ENCODE data around the gene EP400. TPM values are rescaled to one million over a fixed set of nuclear protein-coding genes. Genes with fewer than 3 reads are reported as not detected.

EP400 gene
- total and polyA plus RNA-seq, 2 of the 13 experiments (the other 11 are each of a cell fraction or from before 2014, with no cell fraction given): 4.9 to 5.0 TPM

GRCh38 chr12:132123970-132124765 is 174.4 kb downstream of the EP400 start:
- Histone ChIP-seq H4K20me1 (ENCODE audit: insufficient read depth, low read length) (no peaks in the 10 kb centered on the region), H3K36me3 (replicated peaks in 1 of 2; ENCODE audit: control insufficient read depth in 1 of 2, insufficient read depth in 2 of 2, low read length in 2 of 2) (peaks cover 22 to 66% of the 10 kb centered on the region in 2 experiments; a peak in 4 of 5 replicates), H2AFZ (ENCODE audit: low read length) (no peak overlapping the region), H3K27me3 (ENCODE audit: control insufficient read depth in 1 of 2, insufficient read depth in 2 of 2, low read length in 2 of 2) (no peaks in the 10 kb centered on the region), H3K4me1 (ENCODE audit: insufficient read depth, low read length) (no peaks in the 10 kb centered on the region), H3K27ac (ENCODE audit: extremely low read length, insufficient read depth, low read length) (no peak overlapping the region), H3K9ac (ENCODE audit: insufficient read depth, low read depth, low read length) (no peak overlapping the region), H3K79me2 (ENCODE audit: insufficient read depth, low read length) (no peaks in the 10 kb centered on the region), H3K9me3 (ENCODE audit: low read length) (no peaks in the 10 kb centered on the region), H3K4me2 (ENCODE audit: low read depth, low read length) (no peak overlapping the region), H3K4me3 (replicated peaks in 1 of 3; ENCODE audit: insufficient read depth in 1 of 3, low read depth in 2 of 3, low read length in 3 of 3) (no peak overlapping the region)
- no TSS peak for BruUV-seq (replicated peaks)
- DNase-seq (ENCODE audit: low spot score): no peak
- ChIA-PET POLR2A (no interaction called here), CTCF (ENCODE audit: low intra/inter-chr PET ratio, low total read pairs) (no interaction called here)
- no peak for ATAC-seq
- intact Hi-C loops (cut with micrococcal nuclease; ENCODE audit: unreplicated experiment): no loop called here
- 98% methylated on average over 12 of the region's 12 CpGs for WGBS (ENCODE audit: low lambda C conversion rate)
- FAIRE-seq: no peak
- in situ Hi-C loops (cut with HindIII; ENCODE audit: extremely low pct_ligation_motif_present, low pct_unique_long_range_greater_than_20kb): no loop called here
- TF ChIP-seq ZNF460 (CRISPR knock-in tag; IDR thresholded peaks at IDR 0.05; ENCODE audit: borderline replicate concordance) (no peak), HNF4A (CRISPR knock-in tag; IDR thresholded peaks at IDR 0.05) (no peak), SKI (IDR thresholded peaks at IDR 0.05; ENCODE audit: partially characterized antibody) (no peak), ARID5B (CRISPR knock-in tag; IDR thresholded peaks at IDR 0.05) (no peak), TSC22D2 (CRISPR knock-in tag; IDR thresholded peaks at IDR 0.05; ENCODE audit: borderline replicate concordance) (no peak), FOXJ3 (CRISPR knock-in tag; IDR thresholded peaks at IDR 0.05; ENCODE audit: borderline replicate concordance) (no peak), ZNF180 (CRISPR knock-in tag; IDR thresholded peaks at IDR 0.05; ENCODE audit: borderline replicate concordance, low read depth) (no peak), NCOA5 (CRISPR knock-in tag; IDR thresholded peaks at IDR 0.05) (no peak), ZNF564 (CRISPR knock-in tag; IDR thresholded peaks at IDR 0.05) (no peak), ARNT2 (CRISPR knock-in tag; IDR thresholded peaks at IDR 0.05; ENCODE audit: low read depth) (no peak), ZNF362 (CRISPR knock-in tag; IDR thresholded peaks at IDR 0.05; ENCODE audit: borderline replicate concordance) (no peak), PHF8 (CRISPR knock-in tag; IDR thresholded peaks at IDR 0.05) (no peak), SETDB1 (CRISPR knock-in tag; IDR thresholded peaks at IDR 0.05; ENCODE audit: borderline replicate concordance) (no peak), ZBTB25 (CRISPR knock-in tag; IDR thresholded peaks at IDR 0.05) (no peak), U2AF2 (IDR thresholded peaks at IDR 0.05; ENCODE audit: low read depth, low read length) (no peak), ZNF713 (CRISPR knock-in tag; IDR thresholded peaks at IDR 0.05) (no peak)
- TF ChIP-seq, protein P1, sequence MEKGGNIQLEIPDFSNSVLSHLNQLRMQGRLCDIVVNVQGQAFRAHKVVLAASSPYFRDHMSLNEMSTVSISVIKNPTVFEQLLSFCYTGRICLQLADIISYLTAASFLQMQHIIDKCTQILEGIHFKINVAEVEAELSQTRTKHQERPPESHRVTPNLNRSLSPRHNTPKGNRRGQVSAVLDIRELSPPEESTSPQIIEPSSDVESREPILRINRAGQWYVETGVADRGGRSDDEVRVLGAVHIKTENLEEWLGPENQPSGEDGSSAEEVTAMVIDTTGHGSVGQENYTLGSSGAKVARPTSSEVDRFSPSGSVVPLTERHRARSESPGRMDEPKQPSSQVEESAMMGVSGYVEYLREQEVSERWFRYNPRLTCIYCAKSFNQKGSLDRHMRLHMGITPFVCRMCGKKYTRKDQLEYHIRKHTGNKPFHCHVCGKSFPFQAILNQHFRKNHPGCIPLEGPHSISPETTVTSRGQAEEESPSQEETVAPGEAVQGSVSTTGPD (CRISPR knock-in tag; IDR thresholded peaks at IDR 0.05): no peak
